RWPE2 (cell line): ENCODE measurements around the gene HOXA13.
A peak's percentile ranks its signal among the peaks of the same experiment; 100 is the strongest.

ENCODE experiments used
- ATAC-seq: fragments of 200-7000 bp; cut with Tn5 transposase; 3 replicates; pipeline ENCODE4 v1.9.1; 2021; ENCODE audit warnings: low read depth
- DNase-seq: peaks from one replicate; pipeline ENCODE4 v3.0.0-alpha.2; 2020; ENCODE audit warnings: low spot score
- H3K27ac ChIP-seq: fragments of 450-650 bp; 2 replicates; pipeline ENCODE4 v1.5.1; 2017; ENCODE audit warnings: mild to moderate bottlenecking; ENCODE audit not compliant: poor library complexity, severe bottlenecking
- H3K27me3 ChIP-seq: fragments of 250-450 bp; sonication (Bioruptor Pico); 2 replicates; pipeline ENCODE4 v1.5.1; 2021; ENCODE audit warnings: mild to moderate bottlenecking, moderate library complexity; ENCODE audit not compliant: insufficient read depth, poor library complexity, severe bottlenecking
- H3K36me3 ChIP-seq: fragments of 250-450 bp; sonication (Bioruptor Pico); 2 replicates; pipeline ENCODE4 v1.5.1; 2020; ENCODE audit warnings: low read depth, mild to moderate bottlenecking, moderate library complexity
- H3K4me1 ChIP-seq: fragments of 250-450 bp; sonication (Bioruptor Pico); 2 replicates; pipeline ENCODE4 v1.5.1; 2021; ENCODE audit warnings: mild to moderate bottlenecking, moderate library complexity; ENCODE audit not compliant: insufficient read depth, poor library complexity, severe bottlenecking
- H3K4me3 ChIP-seq: fragments of 250-450 bp; sonication (Bioruptor Pico); 2 replicates; pipeline ENCODE4 v1.5.1; 2021; ENCODE audit warnings: mild to moderate bottlenecking, moderate library complexity; ENCODE audit not compliant: severe bottlenecking
- H3K9me3 ChIP-seq: fragments of 250-450 bp; sonication (Bioruptor Pico); 2 replicates; pipeline ENCODE4 v1.5.1; 2021; ENCODE audit warnings: mild to moderate bottlenecking, moderate library complexity; ENCODE audit not compliant: severe bottlenecking
- TF ChIP-seq, protein P1 (sequence below): fragments of 450-650 bp; IDR thresholded peaks from one replicate; pipeline ENCODE4 v1.5.1; 2017; ENCODE audit warnings: mild to moderate bottlenecking, moderate library complexity; ENCODE audit not compliant: poor library complexity, severe bottlenecking

HOXA13 gene

DNA sequence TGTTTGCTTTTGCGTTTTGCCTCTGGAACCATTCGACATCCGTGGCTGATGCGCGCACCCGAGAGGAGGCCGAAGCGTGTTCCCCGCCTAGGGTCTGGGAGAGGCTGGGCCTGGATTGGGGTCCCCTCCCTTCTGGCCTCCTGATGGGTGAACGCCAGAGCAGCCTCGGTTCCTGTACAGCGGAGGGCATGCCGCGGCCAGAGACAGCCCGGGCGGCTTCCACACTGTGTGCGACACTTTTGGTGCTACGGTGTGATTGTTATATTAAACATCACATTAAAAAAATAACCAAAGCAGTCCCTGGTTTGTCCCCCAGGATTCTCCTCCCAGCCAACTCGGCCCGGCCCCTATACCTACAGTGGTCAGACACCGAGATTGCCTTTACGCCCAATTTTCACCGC, 39.7 kb downstream of the HOXA13 start:
- H3K4me3 ChIP-seq = peak overlapping the region; percentile 44

DNA sequence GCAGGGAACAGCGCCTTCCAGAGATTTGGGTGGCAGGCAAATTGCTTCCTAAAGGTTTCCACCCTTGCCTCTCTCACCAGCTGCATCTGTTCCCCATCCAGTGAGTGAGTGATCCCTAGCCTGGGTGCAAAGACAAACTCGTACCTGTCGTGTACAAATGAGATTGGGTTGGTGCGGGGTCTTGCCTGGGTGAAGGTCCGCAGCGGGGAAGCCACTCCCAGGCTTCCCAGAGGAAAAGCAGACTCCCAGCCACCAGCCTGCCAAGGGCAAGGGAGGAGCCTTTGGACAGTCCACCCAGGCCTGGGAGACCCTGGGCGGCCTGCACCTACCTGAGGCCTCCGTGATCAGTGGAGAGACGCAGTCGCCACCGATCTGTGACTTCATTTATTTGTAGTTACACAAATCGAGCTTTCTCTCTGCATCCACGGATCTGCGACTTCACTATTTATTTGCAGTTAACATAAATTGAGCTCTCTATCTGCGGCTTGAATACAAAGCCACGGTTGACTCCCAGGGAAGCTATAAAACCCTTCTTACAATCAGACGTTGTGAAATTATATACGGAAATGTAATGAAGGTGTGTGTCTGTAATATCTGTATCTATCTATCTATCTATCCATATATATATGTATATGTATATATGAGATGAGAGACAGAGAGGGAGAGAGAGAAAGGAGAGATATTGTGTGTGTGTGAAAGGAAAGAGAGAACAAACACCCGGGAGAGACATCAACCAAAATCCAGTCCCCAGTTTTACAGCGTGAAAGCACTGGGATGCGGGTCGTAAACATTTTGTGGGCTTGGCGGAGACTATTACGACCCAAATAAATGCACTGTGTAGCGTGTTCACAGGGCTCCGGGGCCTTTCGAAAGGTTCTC, 40.4 kb downstream of the HOXA13 start:
- ATAC-seq = no peak
- H3K9me3 ChIP-seq = no peaks in the 10 kb centered on the region
- H3K27ac ChIP-seq = peak overlapping the region; percentile 93
- TF ChIP-seq, protein P1, sequence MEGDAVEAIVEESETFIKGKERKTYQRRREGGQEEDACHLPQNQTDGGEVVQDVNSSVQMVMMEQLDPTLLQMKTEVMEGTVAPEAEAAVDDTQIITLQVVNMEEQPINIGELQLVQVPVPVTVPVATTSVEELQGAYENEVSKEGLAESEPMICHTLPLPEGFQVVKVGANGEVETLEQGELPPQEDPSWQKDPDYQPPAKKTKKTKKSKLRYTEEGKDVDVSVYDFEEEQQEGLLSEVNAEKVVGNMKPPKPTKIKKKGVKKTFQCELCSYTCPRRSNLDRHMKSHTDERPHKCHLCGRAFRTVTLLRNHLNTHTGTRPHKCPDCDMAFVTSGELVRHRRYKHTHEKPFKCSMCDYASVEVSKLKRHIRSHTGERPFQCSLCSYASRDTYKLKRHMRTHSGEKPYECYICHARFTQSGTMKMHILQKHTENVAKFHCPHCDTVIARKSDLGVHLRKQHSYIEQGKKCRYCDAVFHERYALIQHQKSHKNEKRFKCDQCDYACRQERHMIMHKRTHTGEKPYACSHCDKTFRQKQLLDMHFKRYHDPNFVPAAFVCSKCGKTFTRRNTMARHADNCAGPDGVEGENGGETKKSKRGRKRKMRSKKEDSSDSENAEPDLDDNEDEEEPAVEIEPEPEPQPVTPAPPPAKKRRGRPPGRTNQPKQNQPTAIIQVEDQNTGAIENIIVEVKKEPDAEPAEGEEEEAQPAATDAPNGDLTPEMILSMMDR = no peak
- peaks cover 8% of the 10 kb centered on the region for H3K4me1 ChIP-seq
- H3K27me3 ChIP-seq = no peaks in the 10 kb centered on the region
- peak overlapping the region; percentile 44 for H3K4me3 ChIP-seq
- peaks cover 18% of the 10 kb centered on the region for H3K36me3 ChIP-seq
- peak; percentile 40 for DNase-seq

More for the DNA sequence above, 39.7 kb downstream of the HOXA13 start:
- peaks cover 4% of the 10 kb centered on the region for H3K4me1 ChIP-seq
- DNase-seq = peak; percentile 52
- H3K27me3 ChIP-seq = no peaks in the 10 kb centered on the region
- ATAC-seq = no peak; the same call in 2 of the 3 replicates
- no peaks in the 10 kb centered on the region for H3K9me3 ChIP-seq
- TF ChIP-seq, protein P1 = no peak
- H3K36me3 ChIP-seq = peaks cover 18% of the 10 kb centered on the region
- peak overlapping the region; percentile 93 for H3K27ac ChIP-seq

DNA sequence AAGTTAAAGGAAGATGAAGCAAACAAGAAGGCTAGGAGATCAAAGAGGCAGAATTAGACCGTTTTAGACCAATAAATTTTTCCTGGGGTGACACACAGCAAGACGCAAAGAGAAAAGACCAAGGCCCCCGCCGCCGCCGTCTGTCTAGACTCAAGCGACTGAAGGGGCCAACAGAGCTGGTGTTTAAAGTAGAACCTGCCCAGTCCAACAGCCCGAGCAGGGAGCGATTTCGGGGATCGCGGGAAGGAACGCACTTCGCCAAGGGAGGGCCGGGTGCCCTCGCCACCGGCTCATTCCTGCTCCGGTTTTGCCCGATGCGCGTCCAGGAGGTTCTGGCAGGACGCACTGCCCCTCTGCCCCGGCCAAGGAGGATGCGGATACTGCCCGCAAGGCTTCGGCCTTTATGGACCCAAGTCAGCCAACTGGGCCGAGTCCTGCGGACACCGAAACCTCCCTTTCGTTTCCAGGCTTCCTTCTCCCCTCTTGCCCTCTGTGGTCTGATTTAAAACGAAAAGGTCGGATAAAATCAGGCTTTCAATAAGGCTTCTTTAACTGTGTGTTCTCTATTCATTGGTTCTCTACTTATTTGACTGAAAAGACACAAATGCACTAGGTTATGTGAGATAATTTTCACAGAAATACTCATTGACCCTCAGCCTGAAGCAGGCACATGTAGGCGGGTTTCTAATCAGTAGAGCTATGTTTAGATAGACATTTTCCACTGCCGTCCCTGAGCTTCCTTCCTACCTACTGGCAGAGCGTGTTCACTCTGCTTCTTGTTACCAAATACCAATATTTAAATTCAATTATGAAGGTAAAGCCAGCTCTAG, 41.2 kb downstream of the HOXA13 start:
- TF ChIP-seq, protein P1 = no peak
- H3K27me3 ChIP-seq = no peaks in the 10 kb centered on the region

DNA sequence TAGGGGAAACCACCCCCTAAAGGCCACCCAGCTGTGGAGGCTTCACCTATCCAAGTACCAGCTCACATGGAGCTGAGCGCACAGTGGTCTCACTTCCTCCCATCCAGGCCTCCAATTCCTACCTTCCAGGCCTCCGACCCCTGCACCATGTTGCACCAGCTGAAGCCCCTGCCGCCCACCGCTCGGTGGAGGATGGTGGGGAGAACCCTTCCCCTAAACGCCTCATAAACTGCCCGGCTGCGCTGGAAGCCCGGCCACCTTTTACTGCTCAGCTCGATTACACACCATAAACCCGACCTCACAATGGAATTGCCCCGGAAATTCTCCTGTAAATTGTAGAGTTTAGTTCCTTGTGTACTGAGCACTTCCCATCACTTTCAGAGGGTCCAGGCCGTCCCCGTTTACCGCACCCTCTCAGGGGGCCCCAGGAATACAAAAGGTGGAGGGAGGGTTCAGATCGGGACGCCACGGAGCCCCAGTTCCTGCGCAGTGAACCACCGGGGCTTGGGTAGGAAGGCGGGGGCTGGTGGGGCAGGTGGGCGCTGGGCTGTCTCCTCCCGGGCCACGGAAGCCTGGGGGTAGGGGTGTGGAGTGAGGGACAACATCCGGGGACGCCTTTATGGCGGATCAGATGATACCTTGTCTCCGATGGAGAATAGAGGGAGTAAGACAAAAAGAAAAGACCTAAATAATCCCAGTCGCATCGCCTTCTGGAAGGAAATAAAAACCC, 42.0 kb downstream of the HOXA13 start:
- peaks cover 8% of the 10 kb centered on the region for H3K4me1 ChIP-seq
- no peaks in the 10 kb centered on the region for H3K27me3 ChIP-seq
- H3K36me3 ChIP-seq = peaks cover 5% of the 10 kb centered on the region
- H3K27ac ChIP-seq = no peak overlapping the region
- TF ChIP-seq, protein P1 = no peak
- ATAC-seq = no peak
- peak; percentile 40 for DNase-seq
- no peaks in the 10 kb centered on the region for H3K9me3 ChIP-seq
- H3K4me3 ChIP-seq = no peak overlapping the region

More for the DNA sequence above, 41.2 kb downstream of the HOXA13 start:
- H3K4me3 ChIP-seq = no peak overlapping the region
- H3K4me1 ChIP-seq = peaks cover 8% of the 10 kb centered on the region
- H3K36me3 ChIP-seq = peaks cover 13% of the 10 kb centered on the region
- DNase-seq = peak; percentile 59
- no peak overlapping the region for H3K27ac ChIP-seq
- H3K9me3 ChIP-seq = no peaks in the 10 kb centered on the region
- ATAC-seq = no peak
